Activated T-helper 1 cell treated with anti-CD3 and anti-CD28 coated beads, Interleukin-12 subunit alpha, Interleukin-12 subunit beta, Interleukin-2, Interleukin-4 antibody, amounts not matched to agents 30 ng/mL and 10 ng/mL and 1 ng/mL, durations not matched to agents 14 hours and 24 hours and 36 hours (primary cell): Measurements from ENCODE around the gene EPDR1. TPM values are rescaled to one million over a fixed set of nuclear protein-coding genes. Genes with fewer than 3 reads are reported as not detected.

Experiments
- DNase-seq: peaks from one replicate; pipeline ENCODE4 v3.0.0; 2021; ENCODE audit warnings: low spot score
- H3K27ac Mint-ChIP-seq: one replicate; pipeline ENCODE4 v1.8.0; 2021; ENCODE audit warnings: mild to moderate bottlenecking, mixed read lengths
- H3K27me3 Mint-ChIP-seq: one replicate; pipeline ENCODE4 v1.8.0; 2022; ENCODE audit warnings: mild to moderate bottlenecking, moderate library complexity, mixed read lengths; ENCODE audit not compliant: insufficient read depth
- H3K36me3 Mint-ChIP-seq: one replicate; pipeline ENCODE4 v1.8.0; 2021; ENCODE audit warnings: low read depth, mixed read lengths
- H3K4me1 Mint-ChIP-seq: one replicate; pipeline ENCODE4 v1.8.0; 2021; ENCODE audit warnings: low read depth, mixed read lengths
- H3K4me3 Mint-ChIP-seq: one replicate; pipeline ENCODE4 v1.8.0; 2021; ENCODE audit warnings: mild to moderate bottlenecking, moderate library complexity, mixed read lengths
- H3K9me3 Mint-ChIP-seq: one replicate; pipeline ENCODE4 v1.8.0; 2021; ENCODE audit warnings: mixed read lengths
- intact Hi-C: fragments of 100-400 bp; cut with micrococcal nuclease; formaldehyde crosslinking; loops from one replicate; pipeline ENCODE4 v1.15.1; 2024
- total RNA-seq: library from RNA; stranded (reverse); gene quantifications from 2 replicates; pipeline ENCODE4 v1.2.3, GENCODE V29; 2022

EPDR1 gene
- total RNA-seq, 1 donor from 2014 or later: not detected

DNA sequence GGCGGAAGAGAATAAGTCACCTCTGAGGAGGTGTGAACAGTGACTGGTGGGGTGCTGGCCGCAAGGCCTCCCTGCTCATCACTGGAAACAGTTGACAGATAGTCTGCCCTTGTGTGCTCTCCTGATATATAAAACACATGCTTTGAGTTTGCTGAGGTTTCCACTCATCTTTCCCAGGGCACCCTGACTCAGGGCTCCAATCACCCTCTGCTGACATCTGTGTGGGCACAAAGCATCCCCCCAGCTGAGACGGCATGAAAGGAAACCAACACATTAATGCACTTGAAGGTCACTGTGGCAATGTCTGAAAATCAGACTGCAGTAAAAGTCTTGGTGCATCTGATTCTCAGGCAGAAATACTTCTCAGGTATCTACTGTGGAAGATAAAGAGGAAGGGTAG is 49.8 kb downstream of the EPDR1 start:
- no peak for DNase-seq
- intact Hi-C loops: no loop called here
- H3K27me3 Mint-ChIP-seq: no peaks in the 10 kb centered on the region
- no peaks in the 10 kb centered on the region for H3K36me3 Mint-ChIP-seq
- no peak overlapping the region for H3K4me3 Mint-ChIP-seq
- H3K27ac Mint-ChIP-seq: no peak overlapping the region
- no peaks in the 10 kb centered on the region for H3K4me1 Mint-ChIP-seq
- no peaks in the 10 kb centered on the region for H3K9me3 Mint-ChIP-seq

DNA sequence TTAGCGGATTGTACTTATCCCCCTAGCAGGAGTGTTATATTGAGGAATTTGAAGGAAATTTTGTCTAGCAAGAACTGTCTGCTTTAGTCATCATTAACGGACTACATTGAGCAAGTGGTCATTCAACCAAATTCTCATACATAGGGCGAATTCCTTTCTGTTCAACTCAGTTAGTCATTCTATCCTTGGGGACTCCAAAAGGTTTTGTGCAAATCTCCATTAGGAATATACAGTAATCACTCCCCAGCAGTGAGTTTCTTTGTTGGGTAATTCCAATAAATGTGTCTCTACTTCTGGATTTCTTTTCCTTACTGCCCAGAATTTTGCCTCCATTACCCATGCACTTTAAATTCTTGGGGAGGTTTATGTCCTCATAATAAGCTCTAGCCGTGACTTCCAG is 51.1 kb downstream of the EPDR1 start:
- DNase-seq: no peak
- Mint-ChIP-seq H3K9me3 (no peaks in the 10 kb centered on the region), H3K36me3 (no peaks in the 10 kb centered on the region), H3K27me3 (no peaks in the 10 kb centered on the region), H3K4me3 (no peak overlapping the region), H3K4me1 (no peaks in the 10 kb centered on the region), H3K27ac (no peak overlapping the region)
- intact Hi-C loops: no loop called here

DNA sequence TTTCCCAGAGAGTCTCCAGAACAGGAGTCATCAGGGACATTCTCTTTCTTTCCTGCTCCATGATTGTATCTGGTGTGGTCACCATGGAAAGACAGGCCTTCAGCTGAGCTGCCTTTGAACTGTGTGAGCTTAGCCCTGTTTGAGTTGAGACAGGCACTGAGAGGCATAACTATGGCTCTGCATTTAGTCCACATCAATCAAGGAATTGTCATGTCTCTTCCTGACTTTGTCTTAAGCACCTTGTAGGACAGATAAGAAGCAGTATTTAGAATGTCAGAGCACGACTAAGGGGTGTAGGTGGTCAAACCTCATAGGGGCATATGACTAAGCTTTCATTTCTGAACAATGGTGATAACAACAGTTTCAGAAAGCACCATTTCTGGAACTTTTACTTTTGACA is 53.5 kb downstream of the EPDR1 start:
- no peaks in the 10 kb centered on the region for H3K36me3 Mint-ChIP-seq
- no peaks in the 10 kb centered on the region for H3K9me3 Mint-ChIP-seq
- no peaks in the 10 kb centered on the region for H3K4me1 Mint-ChIP-seq
- DNase-seq: no peak
- no peaks in the 10 kb centered on the region for H3K27me3 Mint-ChIP-seq
- H3K27ac Mint-ChIP-seq: no peak overlapping the region
- no peak overlapping the region for H3K4me3 Mint-ChIP-seq
- intact Hi-C loops: no loop called here

DNA sequence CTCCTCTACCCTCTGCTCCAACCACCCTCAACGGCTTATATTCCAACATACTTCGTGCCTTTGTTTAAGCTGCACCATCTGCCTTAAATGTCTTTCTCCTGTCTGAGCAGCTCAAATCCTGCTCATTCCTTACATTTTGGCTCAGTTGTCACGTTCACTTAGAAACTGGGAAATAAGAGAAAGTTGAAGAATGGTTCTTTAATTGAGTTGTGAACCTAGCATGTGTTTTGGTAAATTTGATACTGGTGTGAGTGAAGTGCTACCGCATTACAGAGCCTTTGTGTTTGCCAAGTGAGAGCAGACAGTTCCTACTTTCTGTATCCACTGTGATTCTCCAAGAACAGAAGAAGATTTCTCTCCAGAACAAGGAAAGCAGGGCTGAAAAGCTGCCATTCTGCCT is 54.3 kb downstream of the EPDR1 start:
- no peak overlapping the region for H3K4me3 Mint-ChIP-seq
- H3K27ac Mint-ChIP-seq: no peak overlapping the region
- no peaks in the 10 kb centered on the region for H3K36me3 Mint-ChIP-seq
- no peaks in the 10 kb centered on the region for H3K27me3 Mint-ChIP-seq
- intact Hi-C loops: no loop called here
- H3K9me3 Mint-ChIP-seq: no peaks in the 10 kb centered on the region
- no peaks in the 10 kb centered on the region for H3K4me1 Mint-ChIP-seq
- no peak for DNase-seq

DNA sequence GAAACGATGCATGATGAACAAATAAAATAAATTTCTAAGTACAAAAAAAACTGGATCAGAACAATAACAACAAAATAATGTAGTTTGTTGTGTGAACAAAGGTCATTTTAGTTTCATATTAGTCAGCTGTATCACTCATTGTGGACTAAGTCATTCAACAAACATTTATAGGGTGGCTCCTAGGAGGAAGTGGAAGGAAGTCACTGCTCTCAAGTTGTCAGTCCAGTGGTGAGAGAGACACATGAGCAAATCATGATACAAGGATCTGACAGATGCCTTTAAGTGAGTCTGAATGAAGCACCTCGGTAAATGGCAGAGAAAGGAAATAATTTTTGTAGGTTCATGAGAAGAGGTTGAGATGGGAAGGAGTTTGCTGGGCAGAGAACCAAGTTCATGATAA is 56.8 kb downstream of the EPDR1 start:
- Mint-ChIP-seq H3K27ac (no peak overlapping the region), H3K36me3 (no peaks in the 10 kb centered on the region), H3K4me1 (no peaks in the 10 kb centered on the region), H3K27me3 (peaks cover 4% of the 10 kb centered on the region), H3K4me3 (no peak overlapping the region), H3K9me3 (no peaks in the 10 kb centered on the region)
- DNase-seq: no peak
- intact Hi-C loops: no loop called here

DNA sequence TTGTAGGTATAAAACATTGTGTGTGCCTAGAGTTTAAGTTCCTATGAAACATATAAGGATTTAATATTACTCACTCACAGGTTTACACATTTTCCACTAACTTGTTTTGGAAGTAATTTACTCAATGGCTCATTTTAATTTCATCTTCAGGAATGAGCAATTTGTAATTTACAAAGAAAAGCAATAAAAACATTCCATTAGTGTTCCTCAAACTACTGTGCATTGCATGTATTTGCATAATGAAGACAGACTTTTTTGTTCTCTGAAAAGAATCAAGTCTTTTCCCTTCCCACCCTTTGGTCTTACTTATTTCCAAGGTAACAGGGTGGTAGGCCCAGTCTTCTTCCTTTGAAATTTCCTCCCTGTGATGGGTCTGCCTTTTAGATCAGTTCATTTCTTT is 61.2 kb downstream of the EPDR1 start:
- DNase-seq: no peak
- no peak overlapping the region for H3K27ac Mint-ChIP-seq
- no peaks in the 10 kb centered on the region for H3K36me3 Mint-ChIP-seq
- intact Hi-C loops: no loop called here
- peaks cover 4% of the 10 kb centered on the region for H3K27me3 Mint-ChIP-seq
- H3K4me3 Mint-ChIP-seq: no peak overlapping the region
- H3K9me3 Mint-ChIP-seq: no peaks in the 10 kb centered on the region
- no peaks in the 10 kb centered on the region for H3K4me1 Mint-ChIP-seq

DNA sequence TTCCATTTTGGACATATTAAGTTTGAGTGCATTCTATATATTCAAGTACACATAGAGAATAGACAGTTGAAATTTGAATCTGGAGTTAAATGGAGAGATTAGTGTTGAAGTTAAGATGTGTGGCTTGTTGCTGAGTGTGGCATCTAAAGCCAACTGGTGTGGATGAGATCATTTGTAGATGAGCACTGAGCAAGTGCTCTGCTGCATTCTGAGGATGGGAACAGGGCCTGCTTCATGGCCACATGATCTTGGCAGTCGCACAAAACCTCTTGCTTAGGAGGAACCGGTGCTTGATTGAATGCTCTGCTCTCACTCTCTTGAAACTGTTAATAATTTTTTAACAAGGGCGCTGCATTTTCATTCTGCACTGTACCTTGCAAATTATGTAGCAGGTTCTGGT is 62.0 kb downstream of the EPDR1 start:
- Mint-ChIP-seq H3K4me3 (no peak overlapping the region), H3K27ac (no peak overlapping the region), H3K9me3 (no peaks in the 10 kb centered on the region), H3K36me3 (no peaks in the 10 kb centered on the region), H3K27me3 (peaks cover 6% of the 10 kb centered on the region), H3K4me1 (no peaks in the 10 kb centered on the region)
- intact Hi-C loops: no loop called here
- no peak for DNase-seq

DNA sequence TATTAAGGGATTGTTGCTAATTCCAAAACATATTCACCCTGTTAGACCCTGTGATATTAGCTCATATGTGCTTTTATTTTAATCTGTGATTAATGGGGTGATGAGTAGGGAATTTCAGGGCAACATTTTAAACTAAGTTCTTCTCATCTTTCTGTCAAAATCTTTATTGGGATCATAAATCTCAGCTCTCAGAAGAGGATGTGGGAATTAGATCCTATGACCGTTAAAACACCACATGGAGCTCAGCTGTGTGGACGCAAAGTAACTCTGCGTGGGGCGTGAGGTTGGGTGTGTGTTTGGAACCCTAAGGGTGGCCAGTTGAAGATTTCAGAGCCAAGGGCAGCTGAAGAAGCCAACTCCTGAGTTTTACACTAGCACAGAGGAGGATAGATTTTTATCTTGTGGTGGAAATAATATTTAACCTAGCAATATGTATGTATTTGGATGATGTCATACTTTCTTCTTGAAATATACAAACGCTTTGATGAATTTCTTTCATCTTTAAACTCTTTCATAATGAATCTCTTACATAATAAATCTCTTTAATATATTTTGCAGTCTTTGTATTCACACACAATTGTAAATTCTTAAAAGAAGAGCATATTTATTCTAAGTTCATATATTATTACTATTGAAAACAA is 64.4 kb downstream of the EPDR1 start:
- Mint-ChIP-seq H3K27ac (no peak overlapping the region), H3K4me3 (no peak overlapping the region), H3K9me3 (no peaks in the 10 kb centered on the region), H3K36me3 (no peaks in the 10 kb centered on the region), H3K4me1 (no peaks in the 10 kb centered on the region), H3K27me3 (peaks cover 11% of the 10 kb centered on the region)
- intact Hi-C loops: no loop called here
- DNase-seq: no peak

DNA sequence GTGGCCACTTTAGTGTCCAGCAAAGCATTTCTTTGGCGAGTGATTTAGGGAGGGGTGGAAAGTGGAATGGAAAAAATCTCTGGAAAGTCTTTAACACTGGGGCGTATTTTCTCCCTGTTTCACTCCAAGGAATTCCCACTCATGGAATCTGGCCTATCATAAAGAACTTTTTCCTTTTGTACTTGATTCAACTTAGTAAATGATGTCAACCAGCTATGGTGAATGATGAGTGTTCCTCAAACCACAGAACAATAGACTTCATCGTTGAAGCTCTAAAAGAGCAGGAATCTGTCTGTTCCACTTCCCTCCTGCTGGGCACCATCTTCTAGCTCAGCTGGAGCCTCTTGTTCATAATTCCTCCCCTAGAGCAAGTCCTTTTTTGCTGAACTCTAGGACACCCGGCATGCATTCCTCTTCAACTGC is 66.5 kb downstream of the EPDR1 start:
- Mint-ChIP-seq H3K4me1 (no peaks in the 10 kb centered on the region), H3K27ac (no peak overlapping the region), H3K9me3 (no peaks in the 10 kb centered on the region), H3K27me3 (peaks cover 8% of the 10 kb centered on the region), H3K36me3 (no peaks in the 10 kb centered on the region), H3K4me3 (no peak overlapping the region)
- intact Hi-C loops: no loop called here
- no peak for DNase-seq

DNA sequence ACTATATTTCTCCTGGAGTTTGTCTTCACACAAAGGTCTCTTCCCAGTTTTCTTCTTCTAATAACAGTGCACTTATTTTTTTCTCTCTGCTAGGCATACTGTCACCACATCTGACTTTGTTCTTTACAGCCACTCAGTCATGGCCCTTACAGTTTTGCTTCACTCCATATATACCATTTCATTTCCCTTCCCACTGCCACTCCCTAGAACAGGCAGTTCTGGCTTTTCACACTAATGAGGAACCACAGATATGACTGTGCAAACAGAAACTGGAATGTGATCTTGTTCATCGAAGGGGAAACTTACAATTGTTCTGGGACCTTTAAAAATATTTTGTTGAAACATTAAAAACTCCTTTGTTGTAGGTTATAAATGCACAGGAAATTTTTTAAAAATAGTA is 67.3 kb downstream of the EPDR1 start:
- Mint-ChIP-seq H3K4me3 (no peak overlapping the region), H3K27me3 (peaks cover 7% of the 10 kb centered on the region), H3K9me3 (no peaks in the 10 kb centered on the region), H3K4me1 (no peaks in the 10 kb centered on the region), H3K27ac (no peak overlapping the region), H3K36me3 (no peaks in the 10 kb centered on the region)
- no peak for DNase-seq
- intact Hi-C loops: no loop called here

DNA sequence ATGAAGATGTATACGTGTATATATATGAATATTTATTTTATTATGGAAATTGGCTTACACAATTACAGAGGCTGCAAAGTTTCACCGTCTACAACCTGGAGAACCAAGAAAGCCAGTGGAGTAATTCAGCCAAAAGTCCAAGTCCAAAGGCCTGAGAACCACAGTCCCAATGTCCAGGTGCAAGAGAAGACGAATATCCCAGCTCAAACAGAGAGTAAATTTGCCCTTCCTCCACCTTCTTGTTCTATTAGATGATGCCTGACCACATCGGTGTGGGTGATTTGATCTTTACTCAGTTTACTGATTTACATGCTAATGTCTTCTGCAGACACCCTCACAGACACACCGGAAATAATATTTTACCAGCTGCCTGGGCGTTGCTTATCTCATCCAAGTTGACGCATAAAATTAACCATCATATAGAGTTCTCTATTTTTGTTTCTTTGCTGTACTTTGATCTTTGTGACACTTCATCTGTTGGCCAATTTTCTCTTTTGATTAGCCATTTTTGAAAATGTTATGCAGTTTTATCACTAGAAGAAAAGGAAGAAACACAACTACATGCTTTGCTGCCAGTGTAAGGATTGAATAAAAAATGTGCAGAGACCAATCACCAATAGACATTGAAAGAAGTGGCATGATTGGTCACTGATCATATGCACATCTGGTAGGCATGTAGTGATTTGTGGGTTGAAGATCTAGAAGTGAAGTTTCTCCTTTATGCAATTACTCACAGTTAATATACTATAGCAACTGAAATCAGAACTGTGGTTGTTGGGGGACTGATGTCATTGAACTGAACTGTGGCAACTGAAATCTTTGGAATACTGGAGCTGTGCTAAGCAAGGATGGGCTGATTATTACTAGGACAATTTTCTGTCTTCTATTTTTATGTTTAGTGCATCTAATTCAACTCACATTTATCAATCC is 68.5 kb downstream of the EPDR1 start:
- DNase-seq: no peak
- intact Hi-C loops: no loop called here

DNA sequence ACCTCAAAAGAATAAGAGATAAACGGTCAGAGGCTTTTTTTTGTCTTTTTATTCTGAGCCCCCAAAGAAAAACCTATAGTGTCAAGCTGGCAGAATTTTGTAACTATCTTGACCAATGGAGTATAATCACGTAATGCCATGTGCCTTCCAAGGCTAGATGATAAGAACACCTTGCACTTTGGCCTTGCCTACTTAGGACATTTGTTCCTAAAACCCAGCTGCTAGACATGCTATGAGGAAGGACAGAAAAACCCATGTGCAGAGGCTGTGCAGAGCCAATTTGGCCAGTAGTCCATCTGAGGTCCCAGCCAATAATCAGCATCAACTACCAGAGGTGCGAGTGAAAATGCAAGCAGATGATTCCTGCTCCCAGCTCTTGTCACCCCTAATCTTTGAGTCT is 69.9 kb downstream of the EPDR1 start:
- Mint-ChIP-seq H3K27me3 (peaks cover 7% of the 10 kb centered on the region), H3K27ac (no peak overlapping the region), H3K4me1 (no peaks in the 10 kb centered on the region), H3K9me3 (peaks cover under 1% of the 10 kb centered on the region), H3K4me3 (no peak overlapping the region), H3K36me3 (no peaks in the 10 kb centered on the region)
- intact Hi-C loops: no loop called here
- DNase-seq: no peak

More for the DNA sequence above, 68.5 kb downstream of the EPDR1 start:
- Mint-ChIP-seq H3K27me3 (peaks cover 7% of the 10 kb centered on the region), H3K27ac (no peak overlapping the region), H3K4me3 (no peak overlapping the region), H3K4me1 (no peaks in the 10 kb centered on the region), H3K36me3 (no peaks in the 10 kb centered on the region), H3K9me3 (no peaks in the 10 kb centered on the region)

DNA sequence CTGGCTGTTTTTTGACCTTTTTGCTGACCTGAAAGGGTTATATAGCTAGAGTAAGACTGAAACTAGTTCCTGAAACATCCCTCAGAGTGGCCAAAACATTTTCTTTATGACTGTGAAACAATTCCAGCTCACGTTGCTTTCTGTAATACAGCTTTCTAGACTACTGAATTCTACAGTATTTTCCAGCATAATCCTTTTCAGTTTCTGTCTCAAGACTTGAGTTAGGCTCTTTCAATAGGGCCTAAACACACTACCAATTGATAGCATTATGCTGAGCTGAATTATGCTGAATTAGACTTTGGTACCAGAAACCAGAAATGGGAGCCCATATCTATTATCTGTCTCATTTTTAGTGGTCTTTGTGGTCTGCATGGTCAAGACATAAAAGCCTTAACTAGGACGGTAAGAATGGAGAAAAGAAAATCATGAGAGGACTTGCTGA is 72.6 kb downstream of the EPDR1 start:
- DNase-seq: no peak
- Mint-ChIP-seq H3K27ac (no peak overlapping the region), H3K27me3 (peaks cover 3% of the 10 kb centered on the region), H3K36me3 (no peaks in the 10 kb centered on the region), H3K9me3 (peaks cover 4% of the 10 kb centered on the region), H3K4me3 (no peak overlapping the region), H3K4me1 (no peaks in the 10 kb centered on the region)
- intact Hi-C loops: no loop called here
